Epidermal melanocyte (primary cell): ENCODE measurements around the gene BTBD18.

ENCODE experiments used
- DNase-seq: peaks from one replicate; pipeline ENCODE4 v3.0.0; 2011; ENCODE audit warnings: low spot score; ENCODE audit not compliant: insufficient read length

The BTBD18 gene

DNA sequence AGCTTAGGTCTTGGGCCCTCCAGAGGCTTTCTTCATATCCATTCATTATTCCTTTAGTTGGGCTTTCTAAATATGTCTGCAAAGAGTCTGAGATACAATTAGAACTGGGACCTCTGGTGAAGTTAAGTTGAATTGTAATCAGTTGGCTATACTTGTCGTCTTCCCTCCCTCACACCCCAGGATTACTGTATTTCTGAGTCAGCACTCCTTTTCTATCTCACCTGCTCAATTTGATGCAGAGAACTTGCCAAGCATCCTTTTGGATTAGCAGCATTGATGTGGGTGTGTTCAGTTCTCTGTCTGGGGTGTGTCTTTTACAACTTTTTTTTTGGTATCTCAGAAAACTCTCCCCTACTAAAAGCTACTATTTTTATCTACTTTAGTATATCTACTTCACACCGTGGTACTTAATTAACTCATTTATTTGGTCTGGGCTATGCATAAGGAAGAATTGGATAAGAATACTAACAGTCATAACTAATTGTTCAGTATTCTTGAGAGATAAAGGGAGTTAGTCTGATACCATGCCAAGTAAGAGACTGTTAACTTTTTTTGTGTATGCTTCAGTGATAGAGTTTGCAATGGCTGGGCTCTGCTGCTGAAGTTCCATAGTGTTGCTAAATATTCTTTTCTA is 25.1 kb upstream of the BTBD18 start:
- DNase-seq = no peak

DNA sequence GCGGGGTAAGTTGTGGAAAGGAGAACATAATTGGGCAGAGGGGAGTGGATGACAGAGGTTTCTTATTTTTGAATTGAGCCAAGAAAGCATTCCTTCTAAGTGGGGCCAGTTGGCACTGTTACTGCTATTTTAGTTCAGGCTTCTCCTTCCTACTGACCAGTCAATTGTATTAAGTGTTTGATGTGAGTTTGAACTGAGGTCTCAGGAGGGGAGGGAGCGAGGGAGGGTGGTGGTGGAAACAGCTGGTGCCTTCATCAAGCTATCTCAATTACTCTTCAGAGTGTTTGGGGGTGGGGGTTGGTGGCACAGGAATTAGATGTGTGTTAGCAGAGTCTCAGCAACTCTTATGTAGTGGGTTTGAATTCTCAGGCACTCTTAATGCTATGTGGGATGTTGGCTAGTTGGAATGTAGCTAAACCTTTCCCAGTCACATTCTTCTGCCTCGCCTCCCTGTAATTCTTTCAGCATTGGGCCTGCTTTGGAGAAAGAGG is 24.5 kb upstream of the BTBD18 start:
- DNase-seq = no peak

GRCh38 chr11:57775491-57775890 is 23.9 kb upstream of the BTBD18 start:
- no peak for DNase-seq

- DNase-seq = no peak
Observed at GRCh38 chr11:57773026-57773598, 21.5 kb upstream of the BTBD18 start.

- no peak for DNase-seq
Observed at GRCh38 chr11:57772562-57772961, 20.9 kb upstream of the BTBD18 start.

- no peak for DNase-seq
Observed at GRCh38 chr11:57771365-57771764, 19.7 kb upstream of the BTBD18 start.

GRCh38 chr11:57770793-57771192 is 19.2 kb upstream of the BTBD18 start:
- DNase-seq = no peak

GRCh38 chr11:57764972-57765371 is 13.4 kb upstream of the BTBD18 start:
- DNase-seq = no peak

DNA sequence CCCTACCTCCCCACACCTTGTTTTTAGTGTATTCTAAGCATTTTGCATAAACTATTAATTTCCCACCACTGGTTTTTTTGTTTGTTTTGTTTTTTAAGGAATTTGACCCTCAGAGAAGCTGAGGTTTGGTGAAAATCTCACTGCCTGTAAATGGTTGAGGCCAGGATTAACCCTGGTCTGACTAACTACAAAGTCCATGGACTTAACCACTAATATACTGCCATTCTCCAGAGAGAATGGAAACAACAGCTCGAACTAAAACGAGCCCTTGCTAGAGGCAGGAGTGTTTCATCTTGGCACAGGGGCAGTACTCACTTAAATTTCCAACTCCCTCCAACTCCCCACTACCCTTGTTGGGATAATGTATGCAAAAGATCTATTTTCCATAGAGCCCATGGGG is 12.9 kb upstream of the BTBD18 start:
- DNase-seq = no peak

DNA sequence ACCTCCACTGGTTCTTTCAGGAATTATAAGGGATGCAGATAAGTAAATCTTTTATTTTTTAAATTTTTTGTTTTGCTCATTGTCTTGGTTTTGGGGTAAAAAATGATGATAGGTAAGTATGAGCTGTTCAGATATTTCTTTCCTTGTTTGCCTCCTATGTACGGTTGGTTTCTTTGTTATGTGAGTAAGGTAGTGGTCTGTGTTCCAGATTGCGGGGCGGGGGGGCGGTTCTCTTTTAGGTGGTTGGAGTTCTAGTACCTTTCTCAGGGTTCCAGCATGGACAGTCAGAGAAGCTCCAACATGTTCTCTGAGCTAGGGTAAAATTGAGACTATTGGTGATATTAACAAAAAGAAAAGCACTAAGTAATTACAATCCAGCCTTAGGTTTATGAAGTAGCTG is 12.4 kb upstream of the BTBD18 start:
- no peak for DNase-seq

DNA sequence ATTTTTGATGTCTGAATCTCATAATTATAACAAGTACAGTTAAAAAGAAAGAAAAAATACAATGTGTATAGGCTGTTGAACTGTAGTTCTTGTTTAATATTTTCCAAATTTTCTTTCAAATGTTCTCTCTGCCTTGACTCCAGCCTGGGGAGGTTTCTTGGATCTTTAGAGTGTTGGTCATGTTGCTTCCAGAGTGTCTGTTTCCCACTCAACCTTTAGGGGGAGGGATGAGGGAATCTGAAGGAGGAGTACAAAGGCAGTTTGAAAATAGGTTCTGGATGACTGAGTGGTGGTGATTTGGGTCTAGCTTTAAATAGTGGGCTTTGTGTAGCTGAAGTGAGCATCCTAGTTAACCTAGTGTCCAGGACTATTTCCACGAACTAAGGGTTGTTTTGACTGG is 11.9 kb upstream of the BTBD18 start:
- DNase-seq = peak; percentile 53

GRCh38 chr11:57762235-57762861 is 10.7 kb upstream of the BTBD18 start:
- DNase-seq = no peak

- DNase-seq = peak; percentile 99
Observed at GRCh38 chr11:57761301-57762234, 9.9 kb upstream of the BTBD18 start, which contains the start of gene CTNND1. TSS of gene CTNND1 (plus strand) at chr11:57761802. CDS start at chr11:57791479, 29,677 bp downstream.

GRCh38 chr11:57758174-57758573 is 6.6 kb upstream of the BTBD18 start:
- DNase-seq = no peak

DNA sequence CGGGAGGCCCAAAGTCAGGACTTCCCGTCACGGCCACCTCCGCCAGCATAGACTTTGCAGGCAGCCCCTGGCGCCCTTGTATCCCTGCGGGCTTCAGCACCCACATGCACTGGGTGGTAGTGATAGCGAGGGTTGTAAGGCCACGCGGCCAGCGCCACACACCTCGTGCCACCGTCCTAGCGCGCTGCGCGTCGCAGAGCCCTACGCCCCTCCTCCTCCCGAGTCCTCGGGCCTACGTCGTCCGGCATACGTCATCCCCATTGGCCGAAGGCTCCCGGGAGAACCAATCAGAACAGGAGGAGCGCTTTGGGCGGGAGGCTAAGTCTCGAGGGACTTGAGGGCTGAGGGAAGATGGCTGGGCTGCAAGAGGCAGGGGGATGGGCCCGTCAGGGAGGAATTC is 1.3 kb upstream of the BTBD18 start:
- DNase-seq = no peak

GRCh38 chr11:57751176-57751575 is 443 bp downstream of the BTBD18 start:
- no peak for DNase-seq

DNA sequence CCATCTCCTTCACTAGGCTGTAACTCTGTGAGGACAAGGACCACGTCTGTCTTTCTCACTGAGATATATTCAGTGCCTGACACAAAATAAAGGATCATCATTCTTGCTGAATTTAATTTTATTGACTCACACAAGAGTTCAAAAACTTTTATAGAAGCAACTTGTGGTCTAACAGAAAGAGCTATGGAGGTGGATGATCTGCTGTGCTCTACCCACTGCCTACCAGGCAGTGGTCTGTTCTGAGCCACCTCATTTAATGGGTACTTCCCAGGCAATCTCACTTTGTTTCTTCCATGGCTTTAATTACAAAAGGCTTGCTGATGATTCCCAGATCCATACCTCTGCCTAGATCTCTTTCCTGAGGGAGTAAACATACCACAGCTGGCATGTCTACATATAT is 4.7 kb downstream of the BTBD18 start:
- no peak for DNase-seq

- DNase-seq = no peak
Observed at GRCh38 chr11:57745206-57745605, 6.4 kb downstream of the BTBD18 start.

GRCh38 chr11:57744357-57744756 is 7.3 kb downstream of the BTBD18 start:
- no peak for DNase-seq

DNA sequence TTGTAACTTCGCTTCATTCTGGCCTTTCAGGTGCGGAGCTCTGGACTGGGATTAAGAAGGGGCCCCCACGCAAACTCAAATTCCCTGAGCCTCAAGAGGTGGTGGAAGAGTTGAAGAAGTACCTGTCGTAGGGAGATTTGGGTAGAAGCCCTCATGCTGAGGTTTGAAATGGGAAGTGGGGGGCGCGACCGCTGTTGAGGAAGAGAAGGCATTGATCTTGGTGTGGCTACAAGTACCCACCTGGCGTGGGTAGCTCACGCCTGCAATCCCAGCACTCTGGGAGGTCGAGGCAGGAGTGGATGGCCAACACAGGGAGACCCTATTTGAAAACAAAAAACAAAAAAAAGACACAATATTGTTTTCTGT is 9.5 kb downstream of the BTBD18 start:
- DNase-seq = no peak

- DNase-seq = peak; percentile 94
Observed at GRCh38 chr11:57741132-57742086, 10.2 kb downstream of the BTBD18 start, which contains the start of gene SELENOH. TSS of gene SELENOH (plus strand) at chr11:57741491. CDS start at chr11:57741596, 105 bp downstream.
